Liver (tissue), 9 donors: ENCODE data around the gene UTP4. TPM values are rescaled to one million over a fixed set of nuclear protein-coding genes. Genes with fewer than 3 reads are reported as not detected.
A peak's percentile ranks its signal among the peaks of the same experiment; 100 is the strongest.

Experiments used
- DNase-seq: peaks from one replicate; pipeline ENCODE4 v3.0.0-alpha.2; 2017; ENCODE audit warnings: low spot score
- H3K27ac ChIP-seq, 2 donors: one replicate each; pipeline ENCODE4 v1.7.0; 2013; ENCODE audit warnings: inconsistent platforms in 2 of 2, low read length in 2 of 2, control low read depth in 1 of 2, low read depth in 1 of 2, mild to moderate bottlenecking in 1 of 2
- H3K27me3 ChIP-seq, 4 donors: one replicate each; pipeline versions ENCODE4 v1.6.1 to v1.7.0; 2013; ENCODE audit warnings: low read length in 3 of 4, inconsistent platforms in 1 of 4, mild to moderate bottlenecking in 1 of 4, moderate library complexity in 1 of 4; ENCODE audit not compliant: control insufficient read depth in 4 of 4, insufficient read depth in 4 of 4
- H3K36me3 ChIP-seq, 4 donors: one replicate each; pipeline versions ENCODE4 v1.6.1 to v1.7.0; 2013; ENCODE audit warnings: low read length in 3 of 4, mild to moderate bottlenecking in 3 of 4, low read depth in 1 of 4, moderate library complexity in 1 of 4; ENCODE audit not compliant: control insufficient read depth in 4 of 4, insufficient read depth in 3 of 4
- H3K4me1 ChIP-seq, 4 donors: one replicate each; pipeline versions ENCODE4 v1.6.1 to v1.7.0; 2013; ENCODE audit warnings: low read length in 3 of 4, mild to moderate bottlenecking in 3 of 4, moderate library complexity in 1 of 4; ENCODE audit not compliant: control insufficient read depth in 4 of 4, insufficient read depth in 4 of 4
- H3K4me3 ChIP-seq, 3 donors: one replicate each; pipeline versions ENCODE4 v1.6.1 to v1.7.0; 2013; ENCODE audit warnings: low read length in 3 of 3, control low read depth in 1 of 3, low read depth in 1 of 3, mild to moderate bottlenecking in 1 of 3
- H3K9ac ChIP-seq, 2 donors: one replicate each; pipeline ENCODE4 v1.7.0; 2013; ENCODE audit warnings: low read length in 2 of 2, mild to moderate bottlenecking in 2 of 2, moderate library complexity in 2 of 2, control low read depth in 1 of 2, low read depth in 1 of 2
- H3K9me3 ChIP-seq, 4 donors: one replicate each; pipeline versions ENCODE4 v1.6.1 to v1.7.0; 2013; ENCODE audit warnings: low read length in 3 of 4; ENCODE audit not compliant: control insufficient read depth in 4 of 4
- ATF3 ChIP-seq: IDR thresholded peaks from 2 replicates; pipeline ENCODE4 v1.6.1; 2016; ENCODE audit warnings: antibody characterized with exemption
- EGR1 ChIP-seq, 2 donors: IDR thresholded peaks; 2 replicates each; pipeline ENCODE4 v1.6.1; 2016 to 2018; ENCODE audit warnings: antibody characterized with exemption in 2 of 2, low read depth in 2 of 2
- FOXA1 ChIP-seq: IDR thresholded peaks from 2 replicates; pipeline ENCODE4 v1.6.1; 2016; ENCODE audit warnings: antibody characterized with exemption
- FOXA2 ChIP-seq: IDR thresholded peaks from 2 replicates; pipeline ENCODE4 v1.6.1; 2016; ENCODE audit warnings: antibody characterized with exemption
- GABPA ChIP-seq, 2 donors: IDR thresholded peaks in 1 of 2; conservative IDR thresholded peaks in 1 of 2; 2 replicates each; pipeline ENCODE4 v1.6.1; 2016; ENCODE audit warnings: antibody characterized with exemption in 2 of 2, mild to moderate bottlenecking in 1 of 2, moderate library complexity in 1 of 2
- HNF4A ChIP-seq, 2 donors: conservative IDR thresholded peaks; 2 replicates each; pipeline ENCODE4 v1.6.1; 2016; ENCODE audit warnings: antibody characterized with exemption in 2 of 2, mild to moderate bottlenecking in 2 of 2
- HNF4G ChIP-seq: IDR thresholded peaks from 2 replicates; pipeline ENCODE4 v1.6.1; 2016; ENCODE audit warnings: antibody characterized with exemption
- JUND ChIP-seq, 2 donors: IDR thresholded peaks; 2 replicates each; pipeline ENCODE4 v1.6.1; 2016; ENCODE audit warnings: antibody characterized with exemption in 2 of 2
- NR2F2 ChIP-seq: IDR thresholded peaks from 2 replicates; pipeline ENCODE4 v1.6.1; 2016; ENCODE audit warnings: antibody characterized with exemption
- RAD21 ChIP-seq, 2 donors: IDR thresholded peaks; 2 replicates each; pipeline ENCODE4 v1.6.1; 2016; ENCODE audit warnings: antibody characterized with exemption in 2 of 2, mild to moderate bottlenecking in 2 of 2
- REST ChIP-seq: IDR thresholded peaks from 2 replicates; pipeline ENCODE4 v1.6.1; 2016; ENCODE audit warnings: antibody characterized with exemption, mild to moderate bottlenecking
- RXRA ChIP-seq, 2 donors: IDR thresholded peaks; 2 replicates each; pipeline ENCODE4 v1.6.1; 2017 to 2018; ENCODE audit warnings: antibody characterized with exemption in 2 of 2, mild to moderate bottlenecking in 1 of 2
- SP1 ChIP-seq: IDR thresholded peaks from 2 replicates; pipeline ENCODE4 v1.6.1; 2018; ENCODE audit warnings: antibody characterized with exemption, mild to moderate bottlenecking
- TAF1 ChIP-seq: conservative IDR thresholded peaks from 2 replicates; pipeline ENCODE4 v1.6.1; 2016; ENCODE audit warnings: antibody characterized with exemption, mild to moderate bottlenecking
- YY1 ChIP-seq: IDR thresholded peaks from 2 replicates; pipeline ENCODE4 v1.6.1; 2016; ENCODE audit warnings: antibody characterized with exemption, mild to moderate bottlenecking
- WGBS: extraction: QIAGEN DNeasy Blood & Tissue Kit; methylation state at CpG from one replicate; pipeline ENCODE4 v1.1.7; 2013; 5-methylcytosine and 5-hydroxymethylcytosine counted together
- polyA plus RNA-seq, 2 donors: library from polyadenylated mRNA; stranded (reverse) in 1 of 2; unstranded in 1 of 2; fragments of 200-250 nt in 1 of 2; fragments of >200 nt in 1 of 2; fragmentation: Nextera tagmentation in 1 of 2; extraction: Ambion mirVana in 1 of 2; gene quantifications; one replicate each; pipeline versions ENCODE4 v1.2.1 to v1.2.3, GENCODE V29; 2013 to 2015
- total RNA-seq, 2 donors: library from RNA; depleted of rRNA; stranded (reverse); fragments of >200 nt; gene quantifications; one replicate each; pipeline ENCODE4 v1.2.3, GENCODE V29; 2014
- TF ChIP-seq, protein P1 (sequence below): fragments of 150-350 bp; IDR thresholded peaks from 2 replicates; pipeline ENCODE4 v1.5.1; 2017; ENCODE audit warnings: improper control_type of control experiment, low read depth, low read length; ENCODE audit not compliant: missing input control
- TF ChIP-seq, protein P2 (sequence below): IDR thresholded peaks from 2 replicates; pipeline ENCODE4 v1.6.1; 2016; ENCODE audit warnings: antibody characterized with exemption
- donor health status: healthy.
- donor health status: healthy.
- donor health status: healthy.
- donor health status: healthy.
- donor health status: healthy.

UTP4 gene
- total and polyA plus RNA-seq, 4 donors: 11.3 to 13.8 (median 12.4) TPM

GRCh38 chr16:69106491-69107315, 25.7 kb upstream of the UTP4 start:
- Histone ChIP-seq H3K36me3 (peaks cover 0 to 9% (median under 1%) of the 10 kb centered on the region in 4 donors), H3K27ac (no peak overlapping the region), H3K27me3 (no peaks in the 10 kb centered on the region), H3K9me3 (no peaks in the 10 kb centered on the region), H3K4me3 (peak overlapping the region; percentile 18 to 59 (median 41)), H3K4me1 (peaks cover 12 to 27% (median 24%) of the 10 kb centered on the region in 4 donors), H3K9ac (no peak overlapping the region)
- no peak for TF ChIP-seq TAF1
- no peak for TF ChIP-seq RAD21 (IDR thresholded peaks at IDR 0.05)
- no peak for TF ChIP-seq HNF4G
- no peak for TF ChIP-seq FOXA1
- no peak for TF ChIP-seq NR2F2
- TF ChIP-seq RXRA (IDR thresholded peaks at IDR 0.05): no peak
- TF ChIP-seq, protein P1, sequence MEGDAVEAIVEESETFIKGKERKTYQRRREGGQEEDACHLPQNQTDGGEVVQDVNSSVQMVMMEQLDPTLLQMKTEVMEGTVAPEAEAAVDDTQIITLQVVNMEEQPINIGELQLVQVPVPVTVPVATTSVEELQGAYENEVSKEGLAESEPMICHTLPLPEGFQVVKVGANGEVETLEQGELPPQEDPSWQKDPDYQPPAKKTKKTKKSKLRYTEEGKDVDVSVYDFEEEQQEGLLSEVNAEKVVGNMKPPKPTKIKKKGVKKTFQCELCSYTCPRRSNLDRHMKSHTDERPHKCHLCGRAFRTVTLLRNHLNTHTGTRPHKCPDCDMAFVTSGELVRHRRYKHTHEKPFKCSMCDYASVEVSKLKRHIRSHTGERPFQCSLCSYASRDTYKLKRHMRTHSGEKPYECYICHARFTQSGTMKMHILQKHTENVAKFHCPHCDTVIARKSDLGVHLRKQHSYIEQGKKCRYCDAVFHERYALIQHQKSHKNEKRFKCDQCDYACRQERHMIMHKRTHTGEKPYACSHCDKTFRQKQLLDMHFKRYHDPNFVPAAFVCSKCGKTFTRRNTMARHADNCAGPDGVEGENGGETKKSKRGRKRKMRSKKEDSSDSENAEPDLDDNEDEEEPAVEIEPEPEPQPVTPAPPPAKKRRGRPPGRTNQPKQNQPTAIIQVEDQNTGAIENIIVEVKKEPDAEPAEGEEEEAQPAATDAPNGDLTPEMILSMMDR: no peak
- no peak for TF ChIP-seq REST
- TF ChIP-seq GABPA (IDR thresholded peaks at IDR 0.05 in 1 of 2, conservative IDR thresholded peaks at IDR 0.05 in 1 of 2): no peak
- no peak for TF ChIP-seq JUND (IDR thresholded peaks at IDR 0.05)
- TF ChIP-seq, protein P2, sequence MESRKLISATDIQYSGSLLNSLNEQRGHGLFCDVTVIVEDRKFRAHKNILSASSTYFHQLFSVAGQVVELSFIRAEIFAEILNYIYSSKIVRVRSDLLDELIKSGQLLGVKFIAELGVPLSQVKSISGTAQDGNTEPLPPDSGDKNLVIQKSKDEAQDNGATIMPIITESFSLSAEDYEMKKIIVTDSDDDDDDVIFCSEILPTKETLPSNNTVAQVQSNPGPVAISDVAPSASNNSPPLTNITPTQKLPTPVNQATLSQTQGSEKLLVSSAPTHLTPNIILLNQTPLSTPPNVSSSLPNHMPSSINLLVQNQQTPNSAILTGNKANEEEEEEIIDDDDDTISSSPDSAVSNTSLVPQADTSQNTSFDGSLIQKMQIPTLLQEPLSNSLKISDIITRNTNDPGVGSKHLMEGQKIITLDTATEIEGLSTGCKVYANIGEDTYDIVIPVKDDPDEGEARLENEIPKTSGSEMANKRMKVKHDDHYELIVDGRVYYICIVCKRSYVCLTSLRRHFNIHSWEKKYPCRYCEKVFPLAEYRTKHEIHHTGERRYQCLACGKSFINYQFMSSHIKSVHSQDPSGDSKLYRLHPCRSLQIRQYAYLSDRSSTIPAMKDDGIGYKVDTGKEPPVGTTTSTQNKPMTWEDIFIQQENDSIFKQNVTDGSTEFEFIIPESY: no peak
- TF ChIP-seq EGR1 (IDR thresholded peaks at IDR 0.05; ENCODE audit: low read depth in 2 of 2): no peak
- TF ChIP-seq SP1: no peak
- no peak for TF ChIP-seq YY1
- TF ChIP-seq HNF4A (conservative IDR thresholded peaks at IDR 0.05): no peak
- no peak for TF ChIP-seq ATF3
- TF ChIP-seq FOXA2: no peak
- WGBS: under 1% methylated on average over 55 of the region's 55 CpGs
- DNase-seq: no peak
